Body of pancreas (tissue), 4 donors: ENCODE measurements around the gene DHX36.

ENCODE experiments used
- CTCF ChIP-seq, 7 experiments: fragments of 450-650 bp in 4 of 7; fragments of 200-600 bp in 3 of 7; sonication (generic) in 3 of 7; IDR thresholded peaks; one replicate each; pipeline ENCODE4 v1.5.1; 2016 to 2019; ENCODE audit warnings: antibody characterized with exemption in 7 of 7
- POLR2A ChIP-seq, 3 donors: fragments of 450-650 bp; IDR thresholded peaks; one replicate each; pipeline ENCODE4 v1.6.1; 2016; ENCODE audit warnings: antibody characterized with exemption in 3 of 3, mild to moderate bottlenecking in 2 of 3

DNA sequence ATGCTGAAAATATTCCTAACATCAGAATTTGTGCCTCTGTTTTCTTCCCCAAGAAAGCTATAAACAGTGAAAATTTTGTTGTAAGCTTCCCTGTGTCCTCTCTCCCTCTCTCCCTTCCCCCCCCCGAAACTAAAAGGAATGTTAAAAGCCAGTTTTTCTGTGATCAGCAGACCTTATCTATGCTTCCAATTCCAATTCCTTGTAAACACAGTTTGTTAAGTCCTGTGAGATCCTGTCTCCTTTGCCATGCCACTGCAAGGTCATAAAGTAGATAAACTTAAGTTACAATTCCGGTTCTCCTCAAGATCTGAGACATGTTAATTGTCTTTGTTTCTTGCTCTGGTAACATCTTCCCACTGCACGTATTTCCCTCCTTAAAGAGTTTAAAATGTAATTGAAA, 42.9 kb upstream of the DHX36 start:
- TF ChIP-seq POLR2A (IDR thresholded peaks at IDR 0.05) (no peak), CTCF (IDR thresholded peaks at IDR 0.05) (no peak)
